Measurements from ENCODE around the gene MSANTD1. TPM values are rescaled to one million over a fixed set of nuclear protein-coding genes. Genes with fewer than 3 reads are reported as not detected.

The MSANTD1 gene
- total and polyA plus RNA-seq, 2 of the 8 experiments (the other 6 are each of a cell fraction or from before 2014, with no cell fraction given), result 0.23 to 0.45 TPM

DNA sequence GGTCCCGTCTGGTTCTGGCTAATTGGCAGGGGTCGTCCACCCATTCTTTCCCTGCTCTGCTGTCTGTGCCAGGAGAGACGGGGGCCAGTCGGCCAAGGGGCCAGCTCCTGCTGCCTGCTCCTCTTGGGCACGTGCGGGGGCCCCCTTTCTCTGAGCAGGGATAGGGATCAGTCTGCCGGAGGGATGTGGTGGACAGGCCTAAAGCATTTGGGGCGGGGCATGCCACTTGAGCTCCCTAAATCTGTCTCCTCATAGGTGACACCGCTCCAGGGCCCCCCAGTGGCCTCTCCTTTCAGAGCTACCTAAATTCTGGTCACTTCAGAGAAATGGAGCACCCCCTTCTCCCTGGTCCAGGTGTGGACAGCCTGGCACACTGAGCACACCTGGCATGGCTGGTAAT lies 4.2 kb upstream of the MSANTD1 start:
- no peak for DNase-seq (ENCODE audit: low read depth in 1 of 2, low spot score in 2 of 2)
- no peak overlapping the region for H3K23ac ChIP-seq (ENCODE audit: insufficient read length)
- no peak for TF ChIP-seq CREB1 (IDR thresholded peaks at IDR 0.05)
- no peak for TF ChIP-seq CTBP2 (IDR thresholded peaks at IDR 0.05; ENCODE audit: borderline replicate concordance, insufficient read depth, insufficient read length, low read length)
- TF ChIP-seq RNF2 (IDR thresholded peaks at IDR 0.05; ENCODE audit: borderline replicate concordance, low read depth, low read length, missing control alignments, poor library complexity, severe bottlenecking), result no peak
- TF ChIP-seq JUN (IDR thresholded peaks at IDR 0.05; ENCODE audit: low read depth, low read length), result no peak
- no peak for TF ChIP-seq USF2 (IDR thresholded peaks at IDR 0.05; ENCODE audit: low read length)
- no peak for TF ChIP-seq KDM1A (IDR thresholded peaks at IDR 0.05; ENCODE audit: borderline replicate concordance, low read length)

More for the DNA sequence above, 4.2 kb upstream of the MSANTD1 start:
- Histone ChIP-seq H3K4me2 (ENCODE audit: insufficient read depth in 1 of 2, low read depth in 2 of 2, low read length in 2 of 2) (no peak overlapping the region), H3K18ac (ENCODE audit: extremely low read depth, low read length) (no peak overlapping the region), H2BK120ac (replicated peaks; ENCODE audit: low read depth, low read length) (no peak overlapping the region), H3K36me3 (ENCODE audit: control insufficient read depth in 2 of 4, insufficient read depth in 4 of 4, low read length in 3 of 4) (peaks cover 0 to 7% (median 4%) of the 10 kb centered on the region in 4 experiments; a peak in 5 of 8 replicates), H3K14ac (ENCODE audit: insufficient read length) (no peak overlapping the region), H3K23me2 (ENCODE audit: low read depth, low read length) (no peaks in the 10 kb centered on the region), H3K27me3 (replicated peaks in 1 of 4; ENCODE audit: control insufficient read depth in 3 of 4, extremely low read depth in 1 of 4, insufficient read depth in 3 of 4, low read length in 3 of 4) (peaks cover 0 to 8% (median 2%) of the 10 kb centered on the region in 4 experiments; a peak in 4 of 7 replicates), H3K4me3 (ENCODE audit: extremely low read depth in 1 of 4, insufficient read depth in 2 of 4, low read depth in 3 of 4, low read length in 4 of 4) (no peak overlapping the region), H3K4ac (replicated peaks; ENCODE audit: insufficient read length, low read depth, low read length) (no peak overlapping the region), H4K8ac (ENCODE audit: extremely low read depth, insufficient read depth, low read length) (no peak overlapping the region), H2BK15ac (ENCODE audit: low read length) (no peak overlapping the region), H3K56ac (replicated peaks; ENCODE audit: insufficient read length, low read depth, low read length) (no peak overlapping the region), H2AFZ (ENCODE audit: low read length) (no peak overlapping the region), H3K9me3 (ENCODE audit: insufficient read depth in 2 of 2, low read depth in 1 of 2, low read length in 1 of 2) (no peaks in the 10 kb centered on the region), H3K4me1 (replicated peaks in 1 of 4; ENCODE audit: control insufficient read depth in 3 of 4, insufficient read depth in 4 of 4, low read length in 3 of 4) (peaks cover 0 to 9% (median 2%) of the 10 kb centered on the region in 4 experiments; a peak in 3 of 7 replicates), H3K79me2 (ENCODE audit: control insufficient read depth in 1 of 2, insufficient read depth in 2 of 2, low read length in 2 of 2) (no peaks in the 10 kb centered on the region), H2BK20ac (ENCODE audit: low read length) (no peak overlapping the region), H3K27ac (ENCODE audit: low read depth, low read length) (no peak overlapping the region), H2AK5ac (ENCODE audit: low read depth, low read length) (no peak overlapping the region), H3K79me1 (ENCODE audit: low read depth, low read length) (no peaks in the 10 kb centered on the region), H2BK5ac (ENCODE audit: low read depth, low read length) (no peak overlapping the region), H2BK12ac (ENCODE audit: low read depth, low read length) (no peak overlapping the region), H3K9ac (replicated peaks in 1 of 4; ENCODE audit: extremely low read depth in 1 of 4, low read depth in 3 of 4, low read length in 3 of 4) (no peak overlapping the region), H4K91ac (replicated peaks; ENCODE audit: insufficient read length, low read length) (no peak overlapping the region), H4K5ac (ENCODE audit: insufficient read length, low read depth, low read length) (no peak overlapping the region), H4K20me1 (replicated peaks in 1 of 2; ENCODE audit: control insufficient read depth in 1 of 2, insufficient read depth in 2 of 2, low read length in 2 of 2) (peaks cover 17 to 27% of the 10 kb centered on the region in 2 experiments)
- ChIA-PET POLR2A (ENCODE audit: partially characterized antibody) (no interaction called here), CTCF (ENCODE audit: partially characterized antibody) (interaction anchor here (0.6 to 1.9 kb wide), 8 partner anchors 11 to 236 kb away, joined by 3 to 9 read pairs (median 4); partner anchors contain the start of gene HGFAC)
- FAIRE-seq, result no peak
- 94% methylated on average over 9 of the region's 9 CpGs; no CpG with 5 or more reads in 1 of the 2 experiments for WGBS, 2 experiments (ENCODE audit: extremely low coverage in 1 of 2, insufficient coverage in 1 of 2, insufficient read length in 1 of 2, insufficient replicate concordance in 2 of 2, low coverage in 1 of 2, low lambda C conversion rate in 2 of 2, missing lambda C conversion rate in 1 of 2)

Data from H1 (cell line).